Esophagus muscularis mucosa (tissue), 4 donors: Measurements from ENCODE around the gene ATP8B2. TPM values are rescaled to one million over a fixed set of nuclear protein-coding genes. Genes with fewer than 3 reads are reported as not detected.
A peak's percentile ranks its signal among the peaks of the same experiment; 100 is the strongest.
"Not testable (repeated sequence)": the region's sequence is repeated elsewhere in the genome, so short reads cannot be mapped to it uniquely, and the experiment has no call there.

ENCODE experiments used
- DNase-seq: peaks from one replicate; pipeline ENCODE4 v3.0.0-alpha.2; 2017; ENCODE audit errors: extremely low spot score
- H3K27ac ChIP-seq, 4 donors: fragments of 200-600 bp; sonication (generic); replicated peaks in 1 of 4; 1 replicate in 3 of 4; 2 replicates in 1 of 4; pipeline ENCODE4 v1.5.1; 2016 to 2019; ENCODE audit warnings: mild to moderate bottlenecking in 1 of 4
- H3K27me3 ChIP-seq, 4 donors: fragments of 200-600 bp; sonication (generic); one replicate each; pipeline versions ENCODE4 v1.5.1 to v1.6.0; 2016 to 2019
- H3K36me3 ChIP-seq, 4 donors: fragments of 200-600 bp; sonication (generic); one replicate each; pipeline ENCODE4 v1.5.1; 2016 to 2019
- H3K4me1 ChIP-seq, 4 donors: fragments of 200-600 bp; sonication (generic); one replicate each; pipeline ENCODE4 v1.5.1; 2016 to 2019
- H3K4me3 ChIP-seq, 4 donors: fragments of 200-600 bp; sonication (generic); 1 replicate in 2 of 4; 2 replicates in 2 of 4; pipeline ENCODE4 v1.5.1; 2016 to 2019; ENCODE audit warnings: mild to moderate bottlenecking in 4 of 4, moderate library complexity in 1 of 4
- H3K9me3 ChIP-seq, 4 donors: fragments of 200-600 bp; sonication (generic); 1 replicate in 3 of 4; 2 replicates in 1 of 4; pipeline ENCODE4 v1.5.1; 2016 to 2019
- EP300 ChIP-seq: sonication (generic); formaldehyde crosslinking; IDR thresholded peaks from one replicate; pipeline ENCODE4 v1.6.1; 2017; ENCODE audit warnings: antibody characterized with exemption
- POLR2A ChIP-seq: fragments of 450-650 bp; IDR thresholded peaks from one replicate; pipeline ENCODE4 v1.6.1; 2017; ENCODE audit warnings: antibody characterized with exemption, moderate library complexity, mild to moderate bottlenecking, low read depth
- POLR2AphosphoS5 ChIP-seq, 2 donors: sonication (generic); formaldehyde crosslinking; IDR thresholded peaks; one replicate each; pipeline ENCODE4 v1.6.1; 2017; ENCODE audit warnings: antibody characterized with exemption in 2 of 2
- WGBS: methylation state at CpG from one replicate; pipeline ENCODE4 v1.1.5; 2018; 5-methylcytosine and 5-hydroxymethylcytosine counted together
- intact Hi-C: fragments of 100-400 bp; cut with DNase I; formaldehyde crosslinking; loops from one replicate; pipeline ENCODE4 v1.15.1; 2023
- total RNA-seq, 4 donors: library from RNA; depleted of rRNA; stranded (reverse); fragments of >200 nt; gene quantifications; one replicate each; pipeline versions ENCODE4 v1.1.0 to v1.2.1, GENCODE V29; 2016
- TF ChIP-seq, protein P1 (sequence below), 3 experiments: fragments of 200-600 bp in 2 of 3; fragments of 450-650 bp in 1 of 3; sonication (generic) in 2 of 3; IDR thresholded peaks; one replicate each; pipeline ENCODE4 v1.5.1; 2017 to 2019; ENCODE audit warnings: antibody characterized with exemption in 3 of 3, mild to moderate bottlenecking in 2 of 3, moderate library complexity in 1 of 3

ATP8B2 gene
- total RNA-seq, 4 donors from 2014 or later = 108 to 178 (median 128) TPM

DNA sequence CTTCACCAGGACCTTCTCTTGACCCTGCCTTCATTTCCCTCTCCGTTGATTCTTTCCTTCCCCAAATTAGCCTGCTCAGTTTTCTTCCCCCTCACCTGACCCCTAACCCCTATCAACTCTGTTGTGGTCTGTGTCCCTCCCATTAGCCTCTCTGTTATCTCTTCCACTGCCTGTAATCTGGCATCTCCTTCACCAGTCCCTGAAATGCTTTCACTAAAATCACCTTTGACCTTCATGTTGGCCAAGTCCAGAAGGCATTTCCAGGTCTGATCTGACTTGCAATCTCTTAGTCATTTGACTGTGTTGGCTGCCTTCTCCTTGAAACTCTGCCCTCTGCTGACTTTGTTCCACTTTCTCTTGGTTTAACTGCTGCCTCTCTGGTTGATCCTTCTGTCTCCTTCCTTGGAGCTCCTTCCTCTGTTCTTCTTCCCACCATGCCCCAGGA, 28.2 kb downstream of the ATP8B2 start:
- no peaks in the 10 kb centered on the region for H3K27me3 ChIP-seq
- DNase-seq = no peak
- TF ChIP-seq POLR2AphosphoS5 (IDR thresholded peaks at IDR 0.05) (peak in 1 of 2 donors; percentile 21), POLR2A (no peak), EP300 (no peak)
- TF ChIP-seq, protein P1, sequence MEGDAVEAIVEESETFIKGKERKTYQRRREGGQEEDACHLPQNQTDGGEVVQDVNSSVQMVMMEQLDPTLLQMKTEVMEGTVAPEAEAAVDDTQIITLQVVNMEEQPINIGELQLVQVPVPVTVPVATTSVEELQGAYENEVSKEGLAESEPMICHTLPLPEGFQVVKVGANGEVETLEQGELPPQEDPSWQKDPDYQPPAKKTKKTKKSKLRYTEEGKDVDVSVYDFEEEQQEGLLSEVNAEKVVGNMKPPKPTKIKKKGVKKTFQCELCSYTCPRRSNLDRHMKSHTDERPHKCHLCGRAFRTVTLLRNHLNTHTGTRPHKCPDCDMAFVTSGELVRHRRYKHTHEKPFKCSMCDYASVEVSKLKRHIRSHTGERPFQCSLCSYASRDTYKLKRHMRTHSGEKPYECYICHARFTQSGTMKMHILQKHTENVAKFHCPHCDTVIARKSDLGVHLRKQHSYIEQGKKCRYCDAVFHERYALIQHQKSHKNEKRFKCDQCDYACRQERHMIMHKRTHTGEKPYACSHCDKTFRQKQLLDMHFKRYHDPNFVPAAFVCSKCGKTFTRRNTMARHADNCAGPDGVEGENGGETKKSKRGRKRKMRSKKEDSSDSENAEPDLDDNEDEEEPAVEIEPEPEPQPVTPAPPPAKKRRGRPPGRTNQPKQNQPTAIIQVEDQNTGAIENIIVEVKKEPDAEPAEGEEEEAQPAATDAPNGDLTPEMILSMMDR (IDR thresholded peaks at IDR 0.05) = peak in 2 of 3 experiments; percentile 11 to 30
- no peaks in the 10 kb centered on the region for H3K9me3 ChIP-seq
- H3K27ac ChIP-seq = peak overlapping the region; percentile 73 to 78 (median 75)
- H3K4me3 ChIP-seq = peak overlapping the region; percentile 47 to 56 (median 50)
- intact Hi-C loops = loop anchor here (5.0 to 10.0 kb wide), 3 partner anchors 51 to 201 kb away; partner anchors contain the start of genes IL6R and UBE2Q1
- peaks cover 13 to 21% (median 14%) of the 10 kb centered on the region in 4 donors for H3K36me3 ChIP-seq
- peaks cover 19 to 39% (median 31%) of the 10 kb centered on the region in 4 donors for H3K4me1 ChIP-seq
- 33% methylated on average over 1 of the region's 1 CpG for WGBS

DNA sequence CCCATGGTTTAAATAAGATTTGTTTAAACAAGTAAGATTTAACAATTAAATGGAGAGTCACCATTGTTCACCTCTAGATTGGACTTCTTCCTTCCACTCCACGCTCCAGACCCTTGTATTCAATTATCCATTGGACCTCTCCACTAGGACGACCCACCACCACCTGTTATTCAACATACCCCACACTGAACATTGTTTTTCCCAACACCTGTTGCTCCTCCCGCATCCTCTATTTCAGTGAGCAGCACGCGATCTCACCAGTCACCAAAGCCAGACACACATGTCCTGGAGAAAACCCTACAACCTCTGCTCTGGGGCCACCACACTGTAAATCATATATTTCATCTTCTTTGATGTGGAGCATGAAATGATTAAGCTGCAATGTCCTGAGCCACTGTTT, 28.6 kb downstream of the ATP8B2 start:
- no peaks in the 10 kb centered on the region for H3K27me3 ChIP-seq
- TF ChIP-seq EP300 = no peak
- 91% methylated on average over 5 of the region's 5 CpGs for WGBS
- H3K9me3 ChIP-seq = no peaks in the 10 kb centered on the region
- intact Hi-C loops = loop anchor here (5.0 to 10.0 kb wide), 3 partner anchors 51 to 201 kb away; partner anchors contain the start of genes IL6R and UBE2Q1
- no peak for DNase-seq
- H3K4me3 ChIP-seq = no peak overlapping the region
- peaks cover 8 to 16% (median 9%) of the 10 kb centered on the region in 4 donors for H3K36me3 ChIP-seq
- peak overlapping the region in 1 of 4 donors; percentile 75 for H3K27ac ChIP-seq
- H3K4me1 ChIP-seq = peaks cover 19 to 39% (median 31%) of the 10 kb centered on the region in 4 donors

DNA sequence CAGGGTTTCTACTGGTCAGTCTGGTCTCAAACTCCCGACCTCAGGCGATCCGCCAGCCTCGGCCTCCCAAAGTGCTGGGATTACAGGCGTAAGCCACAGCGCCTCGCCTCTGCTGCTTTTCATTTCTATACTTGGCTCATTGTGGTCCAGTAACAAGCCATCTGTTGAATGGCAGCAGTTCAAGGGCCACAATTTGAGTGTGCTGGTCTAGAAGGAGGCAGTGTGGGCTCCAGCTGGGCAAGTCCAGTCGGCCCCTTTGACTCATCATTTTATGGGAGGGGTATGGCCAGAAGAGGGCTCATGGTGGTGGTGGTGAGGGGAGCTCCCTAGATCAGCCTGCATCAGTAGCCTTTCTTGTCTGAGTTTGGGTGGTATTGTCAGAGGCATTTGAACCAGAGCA, 33.2 kb downstream of the ATP8B2 start:
- DNase-seq = no peak
- no peak overlapping the region for H3K4me3 ChIP-seq
- intact Hi-C loops = loop anchor here (10.0 kb wide), 2 partner anchors 46 to 196 kb away; partner anchors contain the start of genes IL6R and UBE2Q1
- H3K27ac ChIP-seq = no peak overlapping the region
- no peaks in the 10 kb centered on the region for H3K27me3 ChIP-seq
- H3K9me3 ChIP-seq = no peaks in the 10 kb centered on the region
- WGBS = 89% methylated on average over 7 of the region's 8 CpGs
- H3K4me1 ChIP-seq = peaks cover 2 to 5% (median 4%) of the 10 kb centered on the region in 4 donors
- TF ChIP-seq, protein P1 (IDR thresholded peaks at IDR 0.05) = no peak
- TF ChIP-seq POLR2AphosphoS5 (IDR thresholded peaks at IDR 0.05) (no peak), EP300 (no peak), POLR2A (no peak)
- H3K36me3 ChIP-seq = no peaks in the 10 kb centered on the region

DNA sequence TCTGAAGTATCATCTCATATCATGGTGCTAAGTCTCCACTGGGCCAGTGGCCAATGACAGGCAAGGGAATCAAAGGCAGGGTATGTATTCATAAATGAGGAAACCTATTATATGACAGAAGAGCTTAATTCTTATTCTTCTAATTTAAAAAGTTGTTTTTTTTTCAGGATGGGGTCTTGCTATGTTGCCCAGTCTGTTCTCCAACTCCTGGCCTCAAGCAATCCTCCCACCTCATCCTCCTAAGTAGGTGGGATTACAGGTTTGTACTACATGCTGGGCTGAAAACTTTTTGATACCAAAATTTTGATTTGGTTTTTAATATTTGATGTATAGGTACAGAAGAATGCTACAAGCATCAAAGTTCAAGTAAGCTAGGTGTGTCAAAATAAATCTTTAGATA, 35.0 kb downstream of the ATP8B2 start:
- no peak overlapping the region for H3K4me3 ChIP-seq
- intact Hi-C loops = no loop called here
- H3K4me1 ChIP-seq = no peaks in the 10 kb centered on the region
- no peaks in the 10 kb centered on the region for H3K9me3 ChIP-seq
- H3K36me3 ChIP-seq = no peaks in the 10 kb centered on the region
- H3K27ac ChIP-seq = no peak overlapping the region
- DNase-seq = no peak
- H3K27me3 ChIP-seq = no peaks in the 10 kb centered on the region
- TF ChIP-seq, protein P1 (IDR thresholded peaks at IDR 0.05) = no peak

DNA sequence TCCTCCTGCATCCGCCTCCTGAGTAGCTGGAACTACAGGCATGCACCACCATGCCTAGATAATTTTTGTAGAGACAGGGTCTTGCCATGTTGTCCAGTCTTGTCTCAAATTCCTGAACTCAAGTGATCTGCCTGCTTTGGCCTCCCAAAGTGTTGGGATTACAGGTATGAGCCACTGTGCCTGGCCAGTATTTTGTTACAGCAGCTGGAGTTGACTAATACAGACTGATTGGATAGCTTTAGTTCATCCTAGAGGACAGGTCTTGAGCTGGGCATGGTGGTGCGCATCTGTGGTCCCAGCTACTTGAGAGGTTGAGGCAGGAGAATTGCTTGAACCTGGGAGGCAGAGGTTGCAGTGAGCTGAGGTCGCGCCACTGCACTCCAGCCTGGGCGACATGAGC, 35.6 kb downstream of the ATP8B2 start:
- H3K9me3 ChIP-seq, H3K27me3 ChIP-seq, H3K27ac ChIP-seq, H3K36me3 ChIP-seq, intact Hi-C loops, H3K4me1 ChIP-seq, H3K4me3 ChIP-seq, DNase-seq: not testable (repeated sequence)
- 87% methylated on average over 5 of the region's 5 CpGs for WGBS

DNA sequence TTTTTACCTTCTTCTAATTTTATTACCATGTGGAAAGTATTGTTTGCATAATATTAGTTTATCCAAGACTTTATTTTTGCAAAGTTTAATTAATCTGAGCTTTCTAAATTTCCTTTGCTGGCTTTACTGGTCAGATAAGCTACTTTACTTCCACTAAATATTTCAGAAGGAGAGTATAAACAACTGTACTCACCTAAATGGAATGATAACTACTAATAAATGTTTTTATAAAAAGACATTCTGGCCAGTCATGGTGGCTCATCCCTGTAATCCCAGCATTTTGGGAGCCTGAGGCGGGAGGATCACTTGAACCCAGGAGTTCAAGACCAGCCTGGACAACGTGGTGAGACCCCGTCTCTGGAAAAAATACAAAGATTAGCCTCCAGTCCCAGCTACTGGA, 36.0 kb downstream of the ATP8B2 start:
- Histone ChIP-seq H3K36me3 (no peaks in the 10 kb centered on the region), H3K27me3 (no peaks in the 10 kb centered on the region), H3K4me1 (no peaks in the 10 kb centered on the region), H3K27ac (no peak overlapping the region), H3K9me3 (no peaks in the 10 kb centered on the region), H3K4me3 (no peak overlapping the region)
- no peak for DNase-seq
- intact Hi-C loops = no loop called here
- WGBS = 73% methylated on average over 3 of the region's 3 CpGs
- TF ChIP-seq POLR2A = no peak
- TF ChIP-seq EP300 = no peak
- TF ChIP-seq, protein P1 (IDR thresholded peaks at IDR 0.05) = no peak
- TF ChIP-seq POLR2AphosphoS5 (IDR thresholded peaks at IDR 0.05) = no peak
